K562 (cell line): ENCODE results near the gene INPP5K. TPM values are rescaled to one million over a fixed set of nuclear protein-coding genes. Genes with fewer than 3 reads are reported as not detected.

Experiments
- ARID1B ChIP-seq: fragments of 450-650 bp; IDR thresholded peaks from 2 replicates; pipeline ENCODE4 v1.6.1; 2016; ENCODE audit warnings: antibody characterized with exemption, mild to moderate bottlenecking, inconsistent platforms
- ETV5 ChIP-seq: sonication (generic); formaldehyde crosslinking; IDR thresholded peaks from 2 replicates; pipeline ENCODE4 v1.4.0; 2020; ENCODE audit warnings: low read depth, mild to moderate bottlenecking, missing genetic modification reagents
- HBP1 ChIP-seq: fragments of 450-650 bp; formaldehyde crosslinking; IDR thresholded peaks from 2 replicates; pipeline ENCODE4 v1.4.0; 2022; ENCODE audit warnings: missing genetic modification characterization
- JUN ChIP-seq, 2 experiments: sonication (generic) in 1 of 2; formaldehyde crosslinking in 1 of 2; IDR thresholded peaks; 2 replicates each; pipeline versions ENCODE4 v1.6.1 to v1.8.0; 2012 to 2022; ENCODE audit warnings: borderline replicate concordance in 2 of 2, mild to moderate bottlenecking in 2 of 2, improper control_type of control experiment in 1 of 2, low read depth in 1 of 2, low read length in 1 of 2, missing genetic modification reagents in 1 of 2
- L3MBTL2 ChIP-seq: fragments of 450-650 bp; IDR thresholded peaks from 2 replicates; pipeline ENCODE4 v1.6.1; 2016; ENCODE audit warnings: mild to moderate bottlenecking, moderate library complexity
- MTF1 ChIP-seq: fragments of 250-450 bp; sonication (Bioruptor Pico); IDR thresholded peaks from 2 replicates; pipeline ENCODE4 v1.9.0; 2021; ENCODE audit warnings: moderate library complexity, mild to moderate bottlenecking, inconsistent platforms, borderline replicate concordance
- PBX2 ChIP-seq, 2 experiments: IDR thresholded peaks in 1 of 2; conservative IDR thresholded peaks in 1 of 2; 2 replicates each; pipeline ENCODE4 v1.6.1; 2016; ENCODE audit warnings: low read depth in 2 of 2, mild to moderate bottlenecking in 1 of 2, missing compliant biosample characterization in 1 of 2, missing genetic modification characterization in 1 of 2, moderate library complexity in 1 of 2
- RBM22 ChIP-seq: fragments of 200-400 bp; formaldehyde crosslinking; IDR thresholded peaks from 2 replicates; pipeline ENCODE4 v1.6.1; 2018; ENCODE audit warnings: low read length, low read depth; ENCODE audit not compliant: poor library complexity, severe bottlenecking
- RNF2 ChIP-seq: sonication (generic); IDR thresholded peaks from 2 replicates; pipeline ENCODE4 v1.6.1; 2016
- SIN3B ChIP-seq: fragments of 450-650 bp; IDR thresholded peaks from 2 replicates; pipeline ENCODE4 v1.6.1; 2017; ENCODE audit warnings: low read depth, mild to moderate bottlenecking, moderate library complexity
- USF2 ChIP-seq: sonication (generic); formaldehyde crosslinking; IDR thresholded peaks from 2 replicates; pipeline ENCODE4 v1.5.0; 2020; ENCODE audit warnings: missing genetic modification reagents
- ZBTB49 ChIP-seq: sonication (generic); formaldehyde crosslinking; IDR thresholded peaks from 2 replicates; pipeline ENCODE4 v1.8.0; 2022; ENCODE audit warnings: missing genetic modification reagents, mild to moderate bottlenecking, borderline replicate concordance
- ZBTB7A ChIP-seq: IDR thresholded peaks from 2 replicates; pipeline ENCODE4 v1.6.1; 2011; ENCODE audit warnings: low read depth, mild to moderate bottlenecking, low read length, moderate library complexity, borderline replicate concordance; ENCODE audit not compliant: control insufficient read depth
- ZC3H11A ChIP-seq: IDR thresholded peaks from 2 replicates; pipeline ENCODE4 v1.6.1; 2012; ENCODE audit warnings: low read depth, low read length, improper control_type of control experiment
- ZNF699 ChIP-seq: fragments of 250-450 bp; sonication (Bioruptor Pico); IDR thresholded peaks from 2 replicates; pipeline ENCODE4 v1.8.0; 2021; ENCODE audit warnings: mild to moderate bottlenecking, moderate library complexity; ENCODE audit not compliant: insufficient replicate concordance
- polyA plus RNA-seq, 8 experiments: library from polyadenylated mRNA; depleted of rRNA in 4 of 8; stranded (reverse) in 5 of 8; unstranded in 3 of 8; fragments of >200 nt; fragmentation: Nextera tagmentation in 2 of 8; fragmentation: Illumina TruSeq in 1 of 8; extraction: Ambion mirVana in 2 of 8; extraction: Trizol in 1 of 8; gene quantifications; 2 replicates each; pipeline versions ENCODE4 v1.2.1 to v1.2.3, GENCODE V29; 2011 to 2014; ENCODE audit warnings: inconsistent platforms in 1 of 8, missing spikeins in 1 of 8
- total RNA-seq, 7 experiments: library from RNA; depleted of rRNA in 6 of 7; stranded (reverse); fragments of >200 nt in 6 of 7; fragmentation: Illumina TruSeq in 2 of 7; extraction: Trizol in 2 of 7; gene quantifications; 2 replicates each; pipeline versions ENCODE4 v1.2.1 to v1.2.3, GENCODE V29; 2011 to 2021; ENCODE audit warnings: low replicate concordance in 1 of 7

Gene INPP5K
- total and polyA plus RNA-seq, 9 of the 15 experiments (the other 6 are each of a cell fraction or from before 2014, with no cell fraction given): 0.63 to 15.1 (median 10.1) TPM

- TF ChIP-seq MTF1 (CRISPR knock-in tag): no peak
- 0 out of 2 replicates have a peak, but pooled peaks have one; percentile 18 for TF ChIP-seq HBP1
- TF ChIP-seq JUN (IDR thresholded peaks at IDR 0.05; ENCODE audit: borderline replicate concordance, low read depth, low read length): no peak
- TF ChIP-seq JUN (CRISPR knock-in tag; IDR thresholded peaks at IDR 0.05; ENCODE audit: borderline replicate concordance): no peak
- TF ChIP-seq PBX2 (CRISPR knock-in tag; IDR thresholded peaks at IDR 0.05; ENCODE audit: low read depth): no peak
- peak; percentile 39; the same call in 1 of the 2 replicates for TF ChIP-seq PBX2 (tag; conservative IDR thresholded peaks at IDR 0.05; ENCODE audit: low read depth)
- peak; percentile 55 for TF ChIP-seq L3MBTL2
- peak; percentile 27 for TF ChIP-seq RBM22
- TF ChIP-seq ZBTB49 (CRISPR knock-in tag): no peak
- TF ChIP-seq ZBTB7A: peak; percentile 79
- no peak for TF ChIP-seq SIN3B
- peak; percentile 96 for TF ChIP-seq ARID1B
- no peak for TF ChIP-seq ZNF699
- peak; percentile 62; the same call in 1 of the 2 replicates for TF ChIP-seq RNF2
- TF ChIP-seq ETV5 (CRISPR knock-in tag): 0 out of 2 replicates have a peak, but pooled peaks have one; percentile 39
- no peak for TF ChIP-seq USF2 (CRISPR knock-in tag)
- no peak for TF ChIP-seq ZC3H11A
Measured at GRCh38 chr17:1490643-1491442, 25.6 kb downstream of the INPP5K start (continued).
